Measurements from ENCODE around the gene KRTAP2-4.
"Not testable (repeated sequence)": the region's sequence is repeated elsewhere in the genome, so short reads cannot be mapped to it uniquely, and the experiment has no call there.

GRCh38 chr17:41059276-41060051 is 6.2 kb downstream of the KRTAP2-4 start:
- TF ChIP-seq, protein P1, sequence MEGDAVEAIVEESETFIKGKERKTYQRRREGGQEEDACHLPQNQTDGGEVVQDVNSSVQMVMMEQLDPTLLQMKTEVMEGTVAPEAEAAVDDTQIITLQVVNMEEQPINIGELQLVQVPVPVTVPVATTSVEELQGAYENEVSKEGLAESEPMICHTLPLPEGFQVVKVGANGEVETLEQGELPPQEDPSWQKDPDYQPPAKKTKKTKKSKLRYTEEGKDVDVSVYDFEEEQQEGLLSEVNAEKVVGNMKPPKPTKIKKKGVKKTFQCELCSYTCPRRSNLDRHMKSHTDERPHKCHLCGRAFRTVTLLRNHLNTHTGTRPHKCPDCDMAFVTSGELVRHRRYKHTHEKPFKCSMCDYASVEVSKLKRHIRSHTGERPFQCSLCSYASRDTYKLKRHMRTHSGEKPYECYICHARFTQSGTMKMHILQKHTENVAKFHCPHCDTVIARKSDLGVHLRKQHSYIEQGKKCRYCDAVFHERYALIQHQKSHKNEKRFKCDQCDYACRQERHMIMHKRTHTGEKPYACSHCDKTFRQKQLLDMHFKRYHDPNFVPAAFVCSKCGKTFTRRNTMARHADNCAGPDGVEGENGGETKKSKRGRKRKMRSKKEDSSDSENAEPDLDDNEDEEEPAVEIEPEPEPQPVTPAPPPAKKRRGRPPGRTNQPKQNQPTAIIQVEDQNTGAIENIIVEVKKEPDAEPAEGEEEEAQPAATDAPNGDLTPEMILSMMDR (conservative IDR thresholded peaks at IDR 0.05 in 1 of 2, IDR thresholded peaks at IDR 0.05 in 1 of 2; ENCODE audit: extremely low read depth in 1 of 2, insufficient read depth in 1 of 2, low read depth in 1 of 2, low read length in 2 of 2): not testable (repeated sequence)
- not testable (repeated sequence) for TF ChIP-seq EZH2 (IDR thresholded peaks at IDR 0.05; ENCODE audit: borderline replicate concordance, low read length)

All from mammary epithelial cell (primary cell).